ENCODE data around the gene PARVB.

The PARVB gene

DNA sequence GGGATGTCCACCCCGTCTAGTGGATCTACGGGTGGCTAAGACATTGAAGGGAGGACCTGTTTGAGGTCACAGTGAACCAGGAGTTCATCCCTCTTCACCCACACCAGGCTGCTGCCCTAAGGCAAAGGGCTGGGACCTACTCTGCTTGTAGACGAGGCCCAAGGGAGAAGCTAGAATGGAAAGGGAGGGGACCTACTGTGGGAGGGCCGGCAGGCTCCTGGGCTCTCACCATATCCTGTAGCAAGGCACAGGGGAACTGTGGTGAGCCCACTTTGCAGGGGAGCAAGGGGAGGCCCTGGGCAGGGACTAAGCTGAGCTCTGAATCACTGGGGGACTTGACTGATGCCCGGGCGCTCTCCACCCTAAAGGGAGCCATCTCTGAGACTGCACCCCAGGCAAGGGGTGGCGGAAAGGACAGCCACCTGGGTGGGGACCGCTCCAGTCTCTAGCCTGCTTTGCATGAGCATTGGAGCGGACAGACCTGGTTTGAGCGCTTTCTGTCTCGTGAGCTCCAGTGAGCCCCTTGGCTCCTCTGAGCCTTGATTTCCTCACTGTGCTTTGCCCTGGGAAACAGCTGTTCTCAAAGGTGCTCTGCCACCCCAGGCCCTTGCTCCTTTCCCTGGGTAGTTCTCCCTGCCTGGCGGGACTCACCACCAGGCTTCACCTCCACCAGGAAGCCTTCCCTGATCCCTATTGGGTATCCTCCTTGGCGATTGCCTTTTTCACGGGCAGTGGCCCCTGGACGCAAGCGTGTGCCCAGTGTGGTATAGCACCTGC is 180.8 kb downstream of the PARVB start:
- DNase-seq, result no peak

DNA sequence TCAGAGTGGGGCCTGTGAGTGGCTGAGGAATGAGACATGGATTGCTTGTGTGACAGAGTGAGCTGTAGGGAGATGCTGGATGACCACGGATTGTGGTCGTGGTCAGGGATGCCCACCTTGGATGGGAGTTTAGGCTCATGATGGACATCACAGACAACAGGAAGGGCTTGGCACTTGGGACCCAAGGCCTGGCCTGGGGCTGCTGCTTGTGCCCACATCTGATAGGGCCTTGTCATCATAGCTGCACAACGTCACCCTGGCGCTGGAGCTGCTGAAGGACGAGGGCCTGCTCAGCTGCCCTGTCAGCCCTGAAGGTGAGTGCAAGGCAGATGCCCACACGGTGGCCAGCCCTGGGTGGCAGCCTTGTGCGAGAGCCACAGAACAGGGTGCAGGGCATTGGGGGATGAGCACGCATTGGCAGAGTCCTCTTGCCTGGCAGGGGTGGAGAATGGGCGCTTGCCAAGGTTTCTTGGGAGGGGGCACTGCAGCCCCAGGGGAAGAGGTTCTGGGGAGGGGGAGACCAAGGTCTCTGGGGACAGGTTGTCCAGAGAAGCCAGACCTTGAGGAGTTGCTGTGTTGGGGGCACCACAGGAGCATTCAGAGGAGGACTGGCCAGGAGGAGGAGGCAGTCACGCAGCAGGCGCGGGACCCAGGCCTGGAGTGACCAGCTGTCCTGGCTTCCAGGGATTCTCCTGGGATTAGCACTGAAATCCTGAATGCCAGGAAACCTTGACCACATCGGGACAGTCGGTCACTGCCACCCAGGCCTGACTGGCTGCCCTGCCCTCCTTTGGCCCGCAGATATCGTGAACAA is 181.6 kb downstream of the PARVB start:
- no peak for DNase-seq

DNA sequence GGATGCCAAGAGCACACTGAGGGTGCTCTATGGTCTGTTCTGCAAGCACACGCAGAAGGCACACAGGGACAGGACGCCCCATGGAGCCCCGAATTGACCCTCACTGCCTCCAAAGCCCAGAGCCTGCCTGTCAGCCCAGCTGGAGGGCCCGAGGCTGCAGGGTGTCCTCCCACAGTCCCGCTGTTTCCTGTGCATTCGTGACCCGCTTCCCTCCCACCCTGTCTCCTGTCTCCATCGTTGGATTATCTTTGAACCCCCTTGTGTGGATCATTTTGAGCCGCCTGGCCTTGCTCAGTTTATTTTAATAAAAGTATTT is 182.2 kb downstream of the PARVB start:
- DNase-seq, result no peak

DNA sequence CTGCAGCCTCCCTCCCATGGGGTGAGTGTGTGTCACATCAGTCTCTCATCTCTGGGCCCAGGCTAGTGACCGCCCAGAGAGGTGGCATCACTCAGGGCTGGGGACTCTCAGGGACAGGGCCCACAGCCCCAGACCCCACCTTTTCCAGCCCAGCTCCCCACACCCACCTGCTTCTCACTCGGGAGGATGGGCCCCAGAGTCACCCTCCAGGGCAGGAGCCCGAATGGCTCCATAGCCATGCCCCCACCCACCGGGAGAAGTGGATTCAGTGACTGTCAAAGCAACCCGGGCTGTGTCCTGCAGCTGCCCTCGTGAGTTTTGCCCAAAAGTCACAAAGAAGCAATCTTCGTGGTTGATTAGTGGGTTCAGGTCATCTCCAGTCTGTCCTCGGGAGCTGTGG is 182.6 kb downstream of the PARVB start:
- no peak for DNase-seq

DNA sequence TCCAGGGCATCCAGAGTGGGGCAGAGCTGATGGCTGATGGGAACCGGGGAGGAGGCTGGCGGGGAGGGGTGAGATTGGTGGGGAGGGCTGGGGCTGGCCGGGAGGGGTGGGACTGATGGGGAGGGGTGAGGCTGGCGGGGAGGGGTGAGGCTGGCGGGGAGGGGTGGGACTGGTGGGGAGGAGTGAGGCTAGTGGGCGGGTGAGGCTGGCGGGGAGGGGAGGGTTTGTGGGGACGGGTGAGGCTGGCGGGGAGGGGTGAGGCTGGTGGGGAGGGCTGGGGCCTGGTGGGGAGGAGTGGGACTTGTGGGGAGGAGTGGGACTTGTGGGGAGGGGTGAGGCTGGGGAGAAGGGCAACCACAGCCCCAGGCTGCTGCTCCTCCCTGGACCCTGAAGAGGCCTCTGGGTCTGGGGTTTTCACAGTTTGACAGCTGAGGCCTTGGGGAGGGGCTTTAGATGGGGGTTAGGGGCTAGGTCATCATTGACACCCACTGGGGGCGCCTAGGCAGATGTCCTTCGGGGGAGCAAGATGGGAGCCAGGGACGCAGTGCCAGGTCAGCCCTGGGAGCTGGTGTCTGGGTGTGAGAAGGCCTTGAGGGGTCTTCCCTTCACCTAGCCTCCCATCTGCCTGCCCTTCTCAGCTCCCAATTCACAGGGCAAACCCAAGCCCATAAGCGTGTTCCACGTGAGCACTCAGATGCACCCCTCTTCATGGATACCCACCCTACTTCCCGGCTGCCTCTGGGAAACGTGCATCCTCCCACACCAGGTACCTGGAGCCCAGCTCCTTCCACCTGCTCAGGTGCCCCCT is 183.3 kb downstream of the PARVB start:
- no peak for DNase-seq

DNA sequence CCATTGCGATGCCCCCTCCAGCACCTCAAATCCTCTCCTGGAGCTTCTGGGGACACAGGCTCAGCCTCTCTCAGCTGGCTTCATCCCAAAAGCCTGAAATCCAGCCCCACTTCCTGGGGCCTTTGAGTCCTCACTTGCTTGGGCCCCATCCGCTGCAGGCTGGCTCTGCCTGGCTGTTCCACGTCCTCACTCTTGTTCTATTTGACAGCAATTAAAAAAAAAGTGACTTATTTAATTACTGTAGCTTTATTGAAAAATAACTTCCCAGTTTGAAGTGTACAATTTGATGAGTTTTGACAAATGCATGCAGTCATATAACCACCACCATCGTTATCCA is 183.8 kb downstream of the PARVB start:
- DNase-seq, result no peak

DNA sequence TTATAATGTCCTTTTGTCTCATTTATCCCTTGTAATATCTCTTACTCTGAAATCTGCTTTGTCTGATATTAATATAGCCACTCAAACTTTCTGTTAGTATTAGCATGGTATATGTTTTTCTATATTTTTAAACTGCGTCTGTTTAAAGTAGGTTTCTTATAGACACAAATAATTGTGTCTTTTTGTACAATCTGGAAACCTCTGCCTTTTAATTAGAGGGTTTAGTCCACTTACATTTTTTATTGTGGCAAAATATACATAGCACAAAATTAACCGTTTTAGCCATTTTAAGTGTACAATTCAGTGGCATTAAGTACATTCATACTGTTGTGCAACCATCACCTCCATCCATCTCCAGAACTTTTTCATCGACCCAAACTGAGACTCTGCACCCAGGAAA is 185.2 kb downstream of the PARVB start:
- DNase-seq, result no peak

DNA sequence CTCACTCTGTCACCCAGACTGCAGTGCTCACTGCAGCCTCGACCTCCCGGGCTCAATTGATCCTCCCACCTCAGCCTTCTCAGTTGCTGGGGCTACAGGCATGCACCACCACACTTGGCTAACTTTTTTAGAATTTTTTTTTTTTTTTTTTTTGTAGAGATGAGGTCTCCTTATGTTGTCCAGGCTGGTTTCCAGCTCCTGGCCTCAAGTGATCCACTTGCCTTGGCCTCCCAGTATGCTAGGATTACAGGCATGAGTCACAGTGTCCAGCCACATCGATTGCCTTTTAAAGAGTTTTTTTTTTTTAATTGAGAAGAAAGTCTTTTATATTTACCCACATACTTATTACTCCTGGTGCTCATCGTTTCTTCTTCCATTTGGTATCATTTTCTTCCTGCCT is 186.6 kb downstream of the PARVB start:
- no peak for DNase-seq

DNA sequence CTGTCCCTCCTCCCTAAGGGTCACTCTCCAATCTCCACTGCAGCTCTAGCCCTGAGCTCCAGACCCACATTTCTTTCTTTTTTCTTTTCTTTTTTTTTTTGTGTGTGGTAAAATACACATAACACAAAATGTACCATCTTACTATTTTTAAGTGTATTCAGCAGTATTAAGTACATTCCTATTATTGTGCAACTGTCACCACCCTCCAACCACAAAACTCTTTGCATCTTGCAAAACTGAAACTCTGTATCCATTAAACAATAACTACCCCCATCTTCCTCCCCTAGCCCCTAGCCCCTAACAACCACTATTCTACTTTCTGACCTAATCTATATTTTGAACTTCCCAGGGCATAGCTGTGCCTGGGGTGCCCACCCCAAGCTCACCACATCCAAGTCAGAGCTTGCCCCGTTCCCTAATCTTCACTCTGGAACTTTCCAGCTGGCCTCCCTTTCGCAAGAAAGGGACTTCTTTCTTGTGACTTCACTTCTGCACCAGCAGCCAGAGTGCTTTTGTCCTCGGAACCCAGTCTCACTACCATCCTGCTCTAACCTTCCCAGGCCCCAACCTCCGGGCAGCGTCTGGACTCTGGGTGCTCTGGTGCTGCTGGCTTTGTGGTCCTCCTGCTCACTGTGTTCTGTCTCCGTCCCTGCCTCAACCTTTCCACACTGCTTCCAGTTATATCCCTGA is 187.3 kb downstream of the PARVB start:
- DNase-seq, result no peak

DNA sequence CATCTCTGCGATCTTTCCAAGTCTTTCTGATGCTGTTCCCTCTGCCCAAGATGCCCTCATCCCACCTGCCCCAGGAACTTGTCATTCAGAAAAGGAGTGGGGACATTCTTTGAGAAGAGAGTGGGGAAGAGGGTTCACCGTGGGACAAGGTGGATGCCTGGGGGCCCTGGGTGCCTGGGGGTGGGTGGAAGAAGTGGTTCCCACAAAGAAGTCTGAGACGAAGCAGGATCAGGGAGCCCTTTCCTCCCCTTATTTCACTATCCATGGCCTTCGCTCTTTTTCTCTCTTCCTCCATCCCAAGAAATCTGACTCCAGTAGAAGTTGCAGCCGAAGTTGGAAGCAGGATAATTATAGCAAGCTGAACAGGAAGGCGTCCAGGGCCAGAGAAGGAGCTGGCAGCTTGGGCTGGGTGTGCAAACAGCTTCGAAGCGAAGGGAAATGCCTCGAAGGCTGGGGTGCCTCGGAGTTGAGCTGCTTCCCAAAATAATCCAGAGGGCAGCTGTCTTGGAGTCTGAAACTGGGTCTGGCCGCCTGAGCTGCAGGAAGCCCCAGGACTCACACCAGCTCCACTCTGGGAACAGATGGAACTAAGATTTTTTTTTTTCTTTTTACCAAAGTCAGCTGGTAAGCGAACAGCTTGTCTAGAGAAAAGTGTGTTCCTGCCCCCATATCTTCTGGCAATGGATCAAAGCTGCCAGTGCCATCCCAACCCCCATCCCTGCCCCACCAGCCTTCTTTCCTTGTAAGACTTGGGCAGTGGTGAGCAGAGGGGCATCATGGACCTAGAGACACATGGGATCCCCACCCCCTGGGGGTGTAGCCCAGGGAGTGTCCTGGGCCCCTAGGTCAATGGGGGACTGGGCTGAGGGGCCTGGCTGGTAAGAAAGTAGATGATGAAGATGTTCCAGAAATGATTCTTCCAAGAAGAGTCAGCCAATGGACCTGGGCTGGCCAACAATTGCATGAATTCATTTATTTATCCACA is 188.1 kb downstream of the PARVB start:
- DNase-seq, result no peak

DNA sequence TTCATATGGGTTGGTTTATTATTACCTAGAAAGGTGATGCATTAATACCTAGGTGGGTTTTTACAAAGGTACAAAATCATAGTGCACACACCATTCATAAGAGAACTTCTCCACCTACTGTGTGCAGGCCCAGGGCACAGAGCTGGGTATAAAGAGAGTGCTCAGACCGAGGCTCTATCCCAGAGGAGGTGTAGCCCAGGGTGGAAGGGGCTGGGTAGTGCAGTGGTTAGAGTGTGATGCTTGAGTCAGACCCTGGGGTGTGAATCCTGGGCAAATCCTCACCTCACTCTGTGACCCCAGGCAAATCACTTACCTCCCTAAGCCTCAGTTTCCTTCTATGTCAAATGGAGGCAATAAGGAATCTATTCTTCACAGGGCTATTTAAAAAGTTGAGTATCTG is 188.8 kb downstream of the PARVB start:
- no peak for DNase-seq

DNA sequence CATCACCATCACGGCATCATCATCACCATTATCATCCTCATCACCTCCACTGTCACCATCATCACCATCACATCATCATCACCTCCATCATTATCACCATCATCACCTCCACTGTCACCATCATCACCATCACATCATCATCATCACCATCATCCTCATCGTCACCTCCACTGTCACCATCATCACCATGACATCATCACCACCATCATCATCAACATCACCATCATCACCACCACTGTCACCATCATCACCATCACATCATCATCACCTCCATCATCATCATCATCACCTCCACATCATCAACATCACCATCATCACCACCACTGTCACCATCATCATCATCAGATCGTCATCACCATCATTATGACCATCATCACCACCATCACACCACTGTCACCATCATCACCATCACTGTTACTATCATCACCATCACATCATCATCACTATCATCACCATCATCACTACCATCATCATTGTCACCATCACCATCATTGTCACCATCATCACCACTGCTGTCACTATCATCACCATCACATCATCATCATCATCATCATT is 189.5 kb downstream of the PARVB start:
- DNase-seq, result no peak

DNA sequence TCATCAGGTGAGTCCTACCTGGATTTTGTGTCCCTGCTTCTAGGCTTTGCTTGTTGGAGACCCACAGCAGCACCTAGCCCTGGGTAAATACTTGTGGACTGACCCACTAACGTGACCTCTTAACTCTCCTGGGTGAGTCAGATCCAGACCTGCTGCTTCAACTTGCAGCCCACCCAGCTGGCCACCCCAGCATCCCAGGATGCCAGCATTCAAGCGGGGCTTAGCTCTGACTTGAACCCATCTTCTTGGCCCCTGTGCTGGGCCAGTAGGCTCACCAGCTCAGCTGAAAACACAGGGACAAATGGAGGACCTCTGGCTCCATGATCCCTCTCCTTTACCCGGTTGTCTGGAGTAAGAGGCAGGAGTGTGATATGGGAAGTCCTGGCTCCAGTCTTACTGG is 190.1 kb downstream of the PARVB start:
- no peak for DNase-seq

DNA sequence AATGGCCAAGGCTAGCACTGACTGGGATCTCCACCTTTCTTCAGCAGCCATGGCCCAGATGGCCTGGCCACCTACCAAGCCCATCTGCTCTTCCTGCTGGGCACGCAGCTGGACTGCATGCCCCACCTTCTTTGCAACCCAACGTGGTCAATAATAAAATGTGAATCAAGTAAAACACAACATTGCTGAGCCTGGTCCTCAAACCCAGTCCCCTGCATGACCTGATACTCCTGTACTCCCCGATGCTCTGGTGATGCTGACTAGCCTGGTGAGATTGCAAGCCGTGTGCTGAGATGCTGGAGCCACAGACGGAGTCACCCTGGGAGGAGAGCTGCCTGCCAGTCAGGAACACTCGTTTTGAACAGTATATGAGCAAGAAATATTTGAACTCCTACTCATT is 190.7 kb downstream of the PARVB start:
- DNase-seq, result no peak

DNA sequence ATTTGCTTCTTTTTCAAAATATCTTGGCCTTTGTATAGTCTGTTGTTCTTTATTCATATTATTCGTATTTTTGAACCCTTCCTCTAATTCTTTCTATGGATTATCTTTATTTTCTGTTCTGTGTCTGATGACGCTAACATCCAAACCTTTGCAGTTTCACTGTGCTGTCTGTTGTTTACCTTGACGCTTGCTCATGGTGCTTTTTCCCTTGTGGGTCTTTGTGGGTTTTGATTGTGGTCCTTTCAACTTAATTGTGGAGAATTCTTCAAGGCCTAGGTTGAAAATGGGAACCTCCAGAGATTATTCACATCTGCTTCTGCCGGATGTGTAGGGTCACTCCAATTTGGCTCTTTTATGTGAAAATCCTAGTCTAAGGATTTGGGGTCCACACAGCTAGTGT is 191.2 kb downstream of the PARVB start:
- no peak for DNase-seq

DNA sequence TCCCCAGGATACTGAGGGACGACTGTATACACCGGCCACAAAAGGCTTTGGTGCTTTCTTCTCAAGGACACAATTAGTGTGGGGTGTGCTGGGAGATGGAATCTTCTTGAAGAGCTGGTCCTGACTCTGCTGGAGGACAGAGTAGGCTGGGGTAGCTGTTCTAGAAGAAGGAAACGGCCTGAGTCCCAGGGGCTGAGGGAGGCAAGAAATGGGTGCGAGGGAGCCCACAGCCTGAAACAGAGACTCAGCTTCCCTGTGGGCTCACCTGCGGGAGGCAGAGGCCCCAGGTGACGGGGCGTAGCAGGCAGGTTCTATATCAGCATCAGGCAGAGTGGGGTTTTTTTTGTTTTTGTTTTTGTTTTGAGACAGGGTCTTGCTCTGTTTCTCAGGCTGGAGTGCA is 193.2 kb downstream of the PARVB start:
- DNase-seq, result no peak

DNA sequence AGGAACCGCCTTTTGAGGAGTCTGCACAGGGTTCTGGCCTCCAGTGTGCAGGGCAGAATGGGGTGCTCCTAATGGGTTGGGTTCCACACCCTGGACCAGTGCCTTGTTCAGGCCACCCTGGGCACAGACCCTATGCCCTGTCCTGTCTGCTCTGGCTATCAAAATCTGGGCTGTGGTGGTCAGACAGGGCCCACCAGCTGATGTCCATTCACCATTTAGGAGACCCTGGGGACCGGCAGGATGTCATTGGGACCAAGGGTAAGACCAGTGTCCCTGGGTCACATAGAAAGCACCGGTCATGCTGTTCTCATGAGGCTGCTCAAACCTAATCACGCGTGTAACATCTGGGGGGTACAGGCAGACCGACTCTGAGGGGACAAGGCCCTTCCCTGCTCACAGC is 194.0 kb downstream of the PARVB start:
- no peak for DNase-seq

DNA sequence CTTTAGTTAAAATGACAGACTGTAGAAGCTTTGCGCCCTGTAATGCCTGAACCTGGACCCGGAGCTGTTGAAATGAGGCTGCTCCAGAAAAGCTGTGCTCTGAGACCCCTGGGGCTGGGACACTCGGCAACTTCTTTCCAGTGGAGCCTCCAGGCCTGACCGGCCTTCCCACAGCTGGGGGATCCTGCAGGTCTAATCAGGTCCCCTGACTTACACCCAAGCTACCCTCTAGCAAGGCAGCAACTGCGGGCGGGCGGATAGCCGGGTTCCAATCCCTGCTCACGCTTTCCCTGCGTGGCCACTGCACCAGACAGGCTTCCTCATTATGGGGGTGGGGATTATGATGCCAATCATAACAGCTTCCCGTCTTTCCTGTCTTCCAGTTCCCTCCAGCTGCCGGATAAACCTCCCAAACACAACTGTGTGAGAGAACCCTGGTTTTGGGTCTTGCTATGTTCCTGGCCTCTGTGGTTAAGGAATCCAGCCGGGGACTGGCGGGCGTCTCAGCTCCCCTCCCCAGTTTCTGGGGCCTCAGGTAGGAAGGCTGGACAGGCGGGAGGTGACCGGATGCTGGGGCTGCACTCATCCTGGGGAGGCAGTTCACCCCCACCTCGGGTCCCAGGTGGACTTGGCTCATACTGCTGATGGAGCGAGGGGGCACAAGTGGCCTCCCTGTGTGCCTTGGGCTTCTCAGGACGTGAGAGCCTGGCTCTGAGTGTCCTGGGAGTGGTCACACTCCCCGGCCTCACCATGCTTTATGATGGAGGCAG is 195.2 kb downstream of the PARVB start:
- DNase-seq, result no peak

DNA sequence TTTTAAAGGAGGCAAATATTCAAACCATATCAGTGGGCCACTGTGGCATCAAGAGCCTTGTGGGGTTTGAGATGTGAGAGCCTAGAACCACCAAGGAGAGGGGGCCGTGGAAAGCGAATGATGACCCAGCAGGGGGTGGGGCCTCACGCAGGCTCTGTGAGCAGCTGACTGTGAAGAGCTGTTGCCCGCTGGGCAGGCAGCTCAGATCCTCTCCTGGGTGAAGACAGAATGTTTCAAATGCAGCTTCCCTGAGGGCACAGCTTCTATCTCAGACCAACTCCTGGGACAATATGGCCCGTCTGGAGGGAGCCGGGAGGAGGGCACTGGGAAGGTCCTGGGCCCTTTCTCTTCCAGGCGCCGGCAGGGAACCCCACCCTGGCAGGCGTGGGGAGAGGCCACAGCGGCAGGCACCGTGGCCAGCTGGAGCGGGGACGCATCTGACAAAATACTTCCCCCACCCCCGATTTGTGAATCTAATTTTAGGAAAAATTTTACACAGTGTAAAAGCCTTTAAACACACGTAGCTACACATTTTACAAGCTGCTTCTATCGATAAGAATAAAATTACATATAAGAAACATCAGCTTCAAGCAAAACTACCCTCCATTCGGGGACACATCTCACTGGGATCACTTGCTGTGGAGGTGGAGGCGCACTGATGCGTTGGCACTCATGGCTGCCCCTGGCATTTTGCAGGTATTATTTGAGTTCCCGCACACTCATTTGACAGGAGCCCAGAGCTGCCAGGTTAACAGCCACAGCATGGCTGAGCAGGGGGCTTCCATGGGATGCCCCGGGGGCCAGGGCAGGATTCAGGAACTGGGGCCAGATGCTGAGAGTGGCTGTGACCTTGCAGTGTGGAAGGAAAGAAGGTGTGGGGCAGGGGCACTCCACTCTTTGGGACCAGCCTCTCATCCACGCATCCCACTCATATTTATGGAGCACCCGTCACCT is 196.9 kb downstream of the PARVB start:
- no peak for DNase-seq

All from NCI-H2029 treated with DMSO at 0.1 percent for 48 hours (cell line).